HepG2 (cell line): ENCODE results near the gene C20orf96. TPM values are rescaled to one million over a fixed set of nuclear protein-coding genes. Genes with fewer than 3 reads are reported as not detected.

Experiments
- AGO1 ChIP-seq: fragments of 200-400 bp; formaldehyde crosslinking; IDR thresholded peaks from 2 replicates; pipeline ENCODE4 v1.6.1; 2017; ENCODE audit warnings: mild to moderate bottlenecking, low read depth, low read length, moderate library complexity; ENCODE audit not compliant: poor library complexity, severe bottlenecking
- AGO2 ChIP-seq: fragments of 200-400 bp; formaldehyde crosslinking; optimal IDR thresholded peaks from 2 replicates; pipeline ENCODE3; 2017; ENCODE audit warnings: mild to moderate bottlenecking, low read depth, low read length, moderate library complexity
- ARID2 ChIP-seq: sonication (generic); formaldehyde crosslinking; IDR thresholded peaks from 2 replicates; pipeline ENCODE4 v1.8.1; 2022; ENCODE audit warnings: mild to moderate bottlenecking, missing genetic modification reagents, borderline replicate concordance
- CBFB ChIP-seq: sonication (generic); formaldehyde crosslinking; IDR thresholded peaks from 2 replicates; pipeline ENCODE4 v1.4.0; 2020; ENCODE audit warnings: missing genetic modification reagents
- GABPB1 ChIP-seq: IDR thresholded peaks from 2 replicates; pipeline ENCODE4 v1.6.1; 2016; ENCODE audit warnings: mild to moderate bottlenecking, missing genetic modification reagents, moderate library complexity, missing compliant biosample characterization
- HDAC6 ChIP-seq: fragments of 200-600 bp; sonication (generic); IDR thresholded peaks from 2 replicates; pipeline ENCODE4 v1.7.0; 2017; ENCODE audit warnings: mild to moderate bottlenecking, antibody characterized with exemption, low read length, low read depth
- MAFF ChIP-seq: IDR thresholded peaks from 2 replicates; pipeline ENCODE4 v1.6.1; 2011; ENCODE audit warnings: low read depth, low read length, improper control_type of control experiment
- MIER2 ChIP-seq: IDR thresholded peaks from 2 replicates; pipeline ENCODE4 v1.6.1; 2016; ENCODE audit warnings: missing biosample characterization, missing genetic modification reagents
- MTF1 ChIP-seq: sonication (generic); formaldehyde crosslinking; IDR thresholded peaks from 2 replicates; pipeline ENCODE4 v1.5.0; 2020; ENCODE audit warnings: missing genetic modification reagents
- PRDM15 ChIP-seq: sonication (generic); formaldehyde crosslinking; IDR thresholded peaks from 2 replicates; pipeline ENCODE4 v1.4.0; 2020; ENCODE audit warnings: missing genetic modification reagents
- SIX1 ChIP-seq: sonication (generic); formaldehyde crosslinking; IDR thresholded peaks from 2 replicates; pipeline ENCODE4 v1.4.0; 2020; ENCODE audit warnings: missing genetic modification reagents, borderline replicate concordance
- ZBTB33 ChIP-seq: sonication (generic); formaldehyde crosslinking; IDR thresholded peaks from 2 replicates; pipeline ENCODE4 v1.4.0; 2020; ENCODE audit warnings: missing genetic modification reagents
- ZNF317 ChIP-seq: sonication (generic); formaldehyde crosslinking; IDR thresholded peaks from 2 replicates; pipeline ENCODE4 v1.5.0; 2020; ENCODE audit warnings: mild to moderate bottlenecking, missing genetic modification reagents
- ZNF362 ChIP-seq: sonication (generic); formaldehyde crosslinking; IDR thresholded peaks from 2 replicates; pipeline ENCODE4 v1.4.0; 2020; ENCODE audit warnings: missing genetic modification reagents, mild to moderate bottlenecking, borderline replicate concordance
- ZNF382 ChIP-seq: sonication (generic); formaldehyde crosslinking; IDR thresholded peaks from 2 replicates; pipeline ENCODE4 v1.5.0; 2020; ENCODE audit warnings: missing genetic modification reagents, mild to moderate bottlenecking, borderline replicate concordance
- ZNF574 ChIP-seq: sonication (generic); formaldehyde crosslinking; IDR thresholded peaks from 2 replicates; pipeline ENCODE4 v1.4.0; 2020; ENCODE audit warnings: missing genetic modification reagents
- ZNF607 ChIP-seq: sonication (generic); formaldehyde crosslinking; IDR thresholded peaks from 2 replicates; pipeline ENCODE4 v1.5.1; 2020; ENCODE audit warnings: missing genetic modification reagents, mild to moderate bottlenecking, borderline replicate concordance
- ZNF7 ChIP-seq: IDR thresholded peaks from 2 replicates; pipeline ENCODE4 v1.6.1; 2016; ENCODE audit warnings: missing biosample characterization, missing genetic modification reagents
- ZNF740 ChIP-seq: sonication (generic); formaldehyde crosslinking; IDR thresholded peaks from 2 replicates; pipeline ENCODE4 v1.4.0; 2020; ENCODE audit warnings: missing genetic modification reagents
- polyA plus RNA-seq, 8 experiments: library from polyadenylated mRNA; depleted of rRNA in 3 of 8; stranded (reverse) in 7 of 8; unstranded in 1 of 8; fragments of >200 nt; fragmentation: Illumina TruSeq in 4 of 8; extraction: Trizol in 4 of 8; gene quantifications; 2 replicates each; pipeline versions ENCODE4 v1.2.1 to v1.2.3, GENCODE V29; 2011 to 2016; ENCODE audit warnings: low read depth in 4 of 8, missing spikeins in 1 of 8, mixed read lengths in 1 of 8; ENCODE audit not compliant: insufficient read depth in 1 of 8
- total RNA-seq, 5 experiments: library from RNA; depleted of rRNA; stranded (reverse); fragments of >200 nt; fragmentation: Illumina TruSeq; extraction: Trizol; gene quantifications; 2 replicates each; pipeline ENCODE4 v1.2.3, GENCODE V29; 2016; ENCODE audit warnings: low read depth in 1 of 5

C20orf96 gene
- total and polyA plus RNA-seq, 2 of the 13 experiments (the other 11 are each of a cell fraction or from before 2014, with no cell fraction given) = 3.8 to 20.6 TPM

GRCh38 chr20:325889-326644, 35.5 kb upstream of the C20orf96 start (continued):
- TF ChIP-seq ZNF607 (CRISPR knock-in tag) (no peak), MTF1 (no peak), PRDM15 (CRISPR knock-in tag) (no peak), GABPB1 (peak; percentile 31), ARID2 (no peak), AGO2 (peak; percentile 86), ZNF740 (CRISPR knock-in tag) (no peak), ZNF574 (no peak; the same call in 1 of the 2 replicates), MAFF (no peak), ZNF317 (0 out of 2 replicates have a peak, but pooled peaks have one; percentile 32), AGO1 (peak; percentile 4), ZNF7 (CRISPR knock-in tag) (no peak), MIER2 (CRISPR knock-in tag) (no peak), SIX1 (CRISPR knock-in tag) (no peak), ZBTB33 (CRISPR knock-in tag) (no peak), ZNF382 (CRISPR knock-in tag) (no peak), HDAC6 (no peak), CBFB (CRISPR knock-in tag) (0 out of 2 replicates have a peak, but pooled peaks have one; percentile 17), ZNF362 (CRISPR knock-in tag) (no peak)
